Stimulated activated naive B cell treated with anti-CD40 and anti-IgM and Interleukin-4, amounts not matched to agents 10 μg/mL and 1 μg/mL and 100 μg/mL, for 72 hours (primary cell): ENCODE measurements around the gene TTR.
A peak's percentile ranks its signal among the peaks of the same experiment; 100 is the strongest.

Experiments used
- ATAC-seq, 2 donors: fragments of 150-1000 bp; cut with Tn5 transposase; replicated peaks; 2 replicates each; pipeline ENCODE4 v1.10.0; 2021; ENCODE audit warnings: moderate library complexity in 1 of 2
- DNase-seq: peaks from one replicate; pipeline ENCODE4 v3.0.0; 2021
- H3K27ac Mint-ChIP-seq: one replicate; pipeline ENCODE4 v1.8.0; 2022; ENCODE audit warnings: mild to moderate bottlenecking, mixed read lengths
- H3K27me3 Mint-ChIP-seq, 2 donors: one replicate each; pipeline ENCODE4 v1.8.0; 2022; ENCODE audit warnings: mixed read lengths in 2 of 2
- H3K36me3 Mint-ChIP-seq, 2 donors: one replicate each; pipeline ENCODE4 v1.8.0; 2022; ENCODE audit warnings: mixed read lengths in 2 of 2, mild to moderate bottlenecking in 1 of 2
- H3K4me1 Mint-ChIP-seq, 2 donors: one replicate each; pipeline ENCODE4 v1.8.0; 2022; ENCODE audit warnings: mixed read lengths in 2 of 2, mild to moderate bottlenecking in 1 of 2
- H3K4me3 Mint-ChIP-seq, 2 donors: one replicate each; pipeline ENCODE4 v1.8.0; 2022; ENCODE audit warnings: mild to moderate bottlenecking in 2 of 2, mixed read lengths in 2 of 2, moderate library complexity in 1 of 2
- H3K9me3 Mint-ChIP-seq, 2 donors: one replicate each; pipeline ENCODE4 v1.8.0; 2022; ENCODE audit warnings: mixed read lengths in 2 of 2, mild to moderate bottlenecking in 1 of 2

TTR gene

GRCh38 chr18:31566576-31567306 lies 24.9 kb upstream of the TTR start:
- no peaks in the 10 kb centered on the region for H3K36me3 Mint-ChIP-seq
- no peaks in the 10 kb centered on the region for H3K9me3 Mint-ChIP-seq
- ATAC-seq = no peak
- H3K27me3 Mint-ChIP-seq = no peaks in the 10 kb centered on the region
- H3K4me3 Mint-ChIP-seq = no peak overlapping the region
- DNase-seq = no peak
- no peak overlapping the region for H3K27ac Mint-ChIP-seq
- no peaks in the 10 kb centered on the region for H3K4me1 Mint-ChIP-seq

- ATAC-seq = no peak
- DNase-seq = no peak
- Mint-ChIP-seq H3K9me3 (no peaks in the 10 kb centered on the region), H3K27me3 (no peaks in the 10 kb centered on the region), H3K4me1 (no peaks in the 10 kb centered on the region), H3K27ac (no peak overlapping the region), H3K4me3 (no peak overlapping the region), H3K36me3 (no peaks in the 10 kb centered on the region)
These were observed 19.3 kb upstream of the TTR start for GRCh38 chr18:31572368-31572767.

GRCh38 chr18:31573051-31573450 lies 18.6 kb upstream of the TTR start:
- no peaks in the 10 kb centered on the region for H3K4me1 Mint-ChIP-seq
- no peak overlapping the region for H3K4me3 Mint-ChIP-seq
- H3K27me3 Mint-ChIP-seq = no peaks in the 10 kb centered on the region
- no peak for ATAC-seq
- no peaks in the 10 kb centered on the region for H3K36me3 Mint-ChIP-seq
- no peak overlapping the region for H3K27ac Mint-ChIP-seq
- no peak for DNase-seq
- no peaks in the 10 kb centered on the region for H3K9me3 Mint-ChIP-seq

GRCh38 chr18:31574359-31574758 lies 17.3 kb upstream of the TTR start:
- Mint-ChIP-seq H3K9me3 (no peaks in the 10 kb centered on the region), H3K27ac (no peak overlapping the region), H3K36me3 (no peaks in the 10 kb centered on the region), H3K4me1 (no peaks in the 10 kb centered on the region), H3K27me3 (no peaks in the 10 kb centered on the region), H3K4me3 (no peak overlapping the region)
- no peak for ATAC-seq
- no peak for DNase-seq

GRCh38 chr18:31575515-31576257 lies 16.0 kb upstream of the TTR start:
- DNase-seq (no peak), ATAC-seq (no peak)
- H3K27ac Mint-ChIP-seq = no peak overlapping the region
- no peak overlapping the region for H3K4me3 Mint-ChIP-seq
- H3K4me1 Mint-ChIP-seq = no peaks in the 10 kb centered on the region
- H3K27me3 Mint-ChIP-seq = no peaks in the 10 kb centered on the region
- H3K9me3 Mint-ChIP-seq = no peaks in the 10 kb centered on the region
- no peaks in the 10 kb centered on the region for H3K36me3 Mint-ChIP-seq

GRCh38 chr18:31576670-31577069 lies 15.0 kb upstream of the TTR start:
- no peaks in the 10 kb centered on the region for H3K9me3 Mint-ChIP-seq
- no peaks in the 10 kb centered on the region for H3K27me3 Mint-ChIP-seq
- H3K27ac Mint-ChIP-seq = no peak overlapping the region
- H3K4me1 Mint-ChIP-seq = no peaks in the 10 kb centered on the region
- ATAC-seq = peak; percentile 53 to 60
- H3K36me3 Mint-ChIP-seq = no peaks in the 10 kb centered on the region
- no peak for DNase-seq
- H3K4me3 Mint-ChIP-seq = no peak overlapping the region

GRCh38 chr18:31577195-31577594 lies 14.5 kb upstream of the TTR start:
- Mint-ChIP-seq H3K27ac (no peak overlapping the region), H3K4me3 (no peak overlapping the region), H3K4me1 (no peaks in the 10 kb centered on the region), H3K9me3 (no peaks in the 10 kb centered on the region), H3K36me3 (no peaks in the 10 kb centered on the region), H3K27me3 (no peaks in the 10 kb centered on the region)
- DNase-seq (no peak), ATAC-seq (peak in 1 of 2 donors; percentile 57)

- H3K27me3 Mint-ChIP-seq = no peaks in the 10 kb centered on the region
- no peak for ATAC-seq
- H3K27ac Mint-ChIP-seq = no peak overlapping the region
- H3K9me3 Mint-ChIP-seq = no peaks in the 10 kb centered on the region
- no peaks in the 10 kb centered on the region for H3K36me3 Mint-ChIP-seq
- no peaks in the 10 kb centered on the region for H3K4me1 Mint-ChIP-seq
- H3K4me3 Mint-ChIP-seq = no peak overlapping the region
- no peak for DNase-seq
These were observed 13.6 kb upstream of the TTR start for GRCh38 chr18:31578126-31578525.

GRCh38 chr18:31579375-31579774 lies 12.3 kb upstream of the TTR start:
- no peak overlapping the region for H3K4me3 Mint-ChIP-seq
- ATAC-seq (no peak), DNase-seq (no peak)
- H3K4me1 Mint-ChIP-seq = peaks cover 5 to 7% of the 10 kb centered on the region in 2 donors
- H3K9me3 Mint-ChIP-seq = no peaks in the 10 kb centered on the region
- H3K27ac Mint-ChIP-seq = no peak overlapping the region
- H3K27me3 Mint-ChIP-seq = no peaks in the 10 kb centered on the region
- no peaks in the 10 kb centered on the region for H3K36me3 Mint-ChIP-seq

GRCh38 chr18:31581498-31582197 lies 10.0 kb upstream of the TTR start:
- no peak for ATAC-seq
- H3K4me3 Mint-ChIP-seq = no peak overlapping the region
- no peaks in the 10 kb centered on the region for H3K27me3 Mint-ChIP-seq
- no peaks in the 10 kb centered on the region for H3K9me3 Mint-ChIP-seq
- H3K36me3 Mint-ChIP-seq = no peaks in the 10 kb centered on the region
- DNase-seq = no peak
- H3K27ac Mint-ChIP-seq = no peak overlapping the region
- H3K4me1 Mint-ChIP-seq = peaks cover 5 to 7% of the 10 kb centered on the region in 2 donors

GRCh38 chr18:31583185-31583854 lies 8.4 kb upstream of the TTR start:
- Mint-ChIP-seq H3K9me3 (peaks cover 0 to under 1% of the 10 kb centered on the region in 2 donors), H3K27me3 (no peaks in the 10 kb centered on the region), H3K36me3 (no peaks in the 10 kb centered on the region), H3K4me1 (peaks cover 5 to 7% of the 10 kb centered on the region in 2 donors), H3K4me3 (no peak overlapping the region), H3K27ac (no peak overlapping the region)
- DNase-seq (no peak), ATAC-seq (peak; percentile 51 to 57)

- H3K36me3 Mint-ChIP-seq = no peaks in the 10 kb centered on the region
- no peak for DNase-seq
- ATAC-seq = no peak
These were observed 5.7 kb upstream of the TTR start for GRCh38 chr18:31585991-31586390.

GRCh38 chr18:31586616-31587015 lies 5.1 kb upstream of the TTR start:
- H3K27ac Mint-ChIP-seq = no peak overlapping the region
- H3K36me3 Mint-ChIP-seq = no peaks in the 10 kb centered on the region
- H3K9me3 Mint-ChIP-seq = peaks cover 3 to 6% of the 10 kb centered on the region in 2 donors
- DNase-seq (no peak), ATAC-seq (no peak)
- peaks cover 5 to 7% of the 10 kb centered on the region in 2 donors for H3K4me1 Mint-ChIP-seq
- no peak overlapping the region for H3K4me3 Mint-ChIP-seq
- H3K27me3 Mint-ChIP-seq = no peaks in the 10 kb centered on the region

More at GRCh38 chr18:31585991-31586390, 5.7 kb upstream of the TTR start:
- H3K27ac Mint-ChIP-seq = no peak overlapping the region
- H3K4me3 Mint-ChIP-seq = no peak overlapping the region
- H3K9me3 Mint-ChIP-seq = peaks cover 3 to 6% of the 10 kb centered on the region in 2 donors
- peaks cover 5 to 7% of the 10 kb centered on the region in 2 donors for H3K4me1 Mint-ChIP-seq
- H3K27me3 Mint-ChIP-seq = no peaks in the 10 kb centered on the region

GRCh38 chr18:31587529-31587928 lies 4.1 kb upstream of the TTR start:
- Mint-ChIP-seq H3K27me3 (no peaks in the 10 kb centered on the region), H3K27ac (no peak overlapping the region)
- ATAC-seq = no peak

More at GRCh38 chr18:31587529-31587928, 4.1 kb upstream of the TTR start:
- H3K36me3 Mint-ChIP-seq = no peaks in the 10 kb centered on the region
- no peak for DNase-seq
- H3K4me3 Mint-ChIP-seq = no peak overlapping the region
- H3K4me1 Mint-ChIP-seq = peaks cover 5 to 7% of the 10 kb centered on the region in 2 donors
- H3K9me3 Mint-ChIP-seq = peaks cover 3 to 6% of the 10 kb centered on the region in 2 donors
